Measurements from ENCODE around the gene GRK3.
"Not testable (repeated sequence)": the region's sequence is repeated elsewhere in the genome, so short reads cannot be mapped to it uniquely, and the experiment has no call there.

Gene GRK3

GRCh38 chr22:25564320-25564978 lies at the start of gene GRK3:
Gene GRK3, plus strand, starts transcription at chr22:25564675. Its CDS starts 366 bp downstream, at chr22:25565041.
- no peak for DNase-seq

DNA sequence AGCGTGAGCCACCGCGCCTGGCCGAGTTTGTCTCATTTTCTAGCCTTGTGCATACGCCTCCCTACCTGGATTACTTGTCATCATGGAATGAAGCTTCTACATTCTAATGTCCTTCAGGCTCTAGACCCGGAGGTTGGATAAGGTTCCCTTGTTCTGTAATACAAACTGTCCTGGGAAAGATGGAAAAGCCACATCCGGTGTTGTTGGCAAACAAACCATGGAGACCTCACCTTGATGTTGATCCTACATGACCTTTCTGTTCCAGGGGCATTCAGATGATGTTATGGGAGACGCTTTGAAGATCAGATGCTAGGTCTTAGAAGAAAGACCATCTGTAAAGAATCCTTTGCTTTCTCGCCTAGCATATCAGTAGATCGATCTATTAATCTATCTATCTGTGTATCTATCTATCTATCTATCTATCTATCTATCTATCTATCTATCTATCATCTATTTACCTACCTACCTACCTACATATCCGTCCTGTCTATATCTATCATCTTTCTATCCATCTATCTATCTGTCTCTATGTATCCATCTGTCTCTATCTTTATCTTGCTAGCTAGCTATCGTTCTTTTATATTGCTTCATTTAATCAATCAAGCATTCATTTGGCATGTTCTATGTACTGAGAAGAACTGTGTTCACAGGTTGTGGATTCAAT lies 46.3 kb upstream of the GRK3 start:
- DNase-seq = no peak

DNA sequence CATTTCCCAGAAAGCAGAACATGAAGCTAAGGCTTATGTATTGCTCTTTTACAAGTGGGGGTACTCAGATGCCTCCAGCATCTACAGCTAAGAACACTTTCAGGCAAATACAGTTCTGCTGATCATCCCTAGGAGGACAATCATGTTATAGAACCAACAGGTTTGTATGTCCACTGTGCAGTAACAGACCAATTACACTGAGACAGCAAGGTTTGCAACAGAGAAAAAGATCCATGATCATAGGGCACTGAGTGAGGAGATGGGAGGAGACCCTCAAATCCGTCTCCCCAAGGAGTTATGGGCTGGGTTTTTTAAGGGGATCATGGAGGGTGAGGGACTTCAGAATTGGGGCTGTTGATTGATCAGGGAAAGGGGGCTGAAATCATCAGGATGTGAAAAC lies 39.1 kb upstream of the GRK3 start:
- DNase-seq = no peak

GRCh38 chr22:25525804-25526584 lies 38.5 kb upstream of the GRK3 start:
- not testable (repeated sequence) for DNase-seq

- not testable (repeated sequence) for DNase-seq
Measured at GRCh38 chr22:25527016-25527415, 37.5 kb upstream of the GRK3 start.

- not testable (repeated sequence) for DNase-seq
Measured at GRCh38 chr22:25528068-25528467, 36.4 kb upstream of the GRK3 start.

- DNase-seq = not testable (repeated sequence)
Measured at GRCh38 chr22:25529059-25529458, 35.4 kb upstream of the GRK3 start.

DNA sequence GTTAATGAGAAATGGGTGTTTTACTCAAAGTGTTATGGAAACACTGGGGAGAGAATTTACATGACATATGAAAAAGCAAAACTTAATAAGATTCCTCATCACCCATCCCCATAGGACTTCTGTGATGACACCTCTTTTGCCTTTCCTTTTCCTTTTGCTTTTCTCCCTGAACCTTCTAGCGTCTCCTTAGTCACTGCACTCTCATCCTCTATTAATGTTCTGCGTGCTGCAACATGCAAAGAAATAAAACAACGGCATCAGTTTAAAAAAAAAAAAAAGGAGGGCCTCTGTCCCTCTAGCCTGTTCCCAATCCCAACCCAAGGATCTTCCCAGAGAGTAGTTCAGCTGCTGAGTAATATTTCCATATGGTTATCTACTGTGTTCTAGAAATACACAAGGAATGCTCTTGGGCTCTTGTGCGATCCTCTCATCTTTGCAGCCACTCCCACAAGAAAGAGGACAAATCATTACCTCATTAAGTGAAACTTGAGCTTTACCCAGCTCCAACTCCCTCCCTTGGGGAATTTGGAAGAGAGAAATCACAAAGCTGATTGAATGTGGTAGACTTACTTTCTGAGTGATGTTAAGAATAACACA lies 34.8 kb upstream of the GRK3 start:
- DNase-seq = not testable (repeated sequence)

GRCh38 chr22:25531677-25532076 lies 32.8 kb upstream of the GRK3 start:
- not testable (repeated sequence) for DNase-seq

- DNase-seq = no peak
Measured at GRCh38 chr22:25534724-25535123, 29.8 kb upstream of the GRK3 start.

- no peak for DNase-seq
Measured at GRCh38 chr22:25536589-25536988, 27.9 kb upstream of the GRK3 start.

DNA sequence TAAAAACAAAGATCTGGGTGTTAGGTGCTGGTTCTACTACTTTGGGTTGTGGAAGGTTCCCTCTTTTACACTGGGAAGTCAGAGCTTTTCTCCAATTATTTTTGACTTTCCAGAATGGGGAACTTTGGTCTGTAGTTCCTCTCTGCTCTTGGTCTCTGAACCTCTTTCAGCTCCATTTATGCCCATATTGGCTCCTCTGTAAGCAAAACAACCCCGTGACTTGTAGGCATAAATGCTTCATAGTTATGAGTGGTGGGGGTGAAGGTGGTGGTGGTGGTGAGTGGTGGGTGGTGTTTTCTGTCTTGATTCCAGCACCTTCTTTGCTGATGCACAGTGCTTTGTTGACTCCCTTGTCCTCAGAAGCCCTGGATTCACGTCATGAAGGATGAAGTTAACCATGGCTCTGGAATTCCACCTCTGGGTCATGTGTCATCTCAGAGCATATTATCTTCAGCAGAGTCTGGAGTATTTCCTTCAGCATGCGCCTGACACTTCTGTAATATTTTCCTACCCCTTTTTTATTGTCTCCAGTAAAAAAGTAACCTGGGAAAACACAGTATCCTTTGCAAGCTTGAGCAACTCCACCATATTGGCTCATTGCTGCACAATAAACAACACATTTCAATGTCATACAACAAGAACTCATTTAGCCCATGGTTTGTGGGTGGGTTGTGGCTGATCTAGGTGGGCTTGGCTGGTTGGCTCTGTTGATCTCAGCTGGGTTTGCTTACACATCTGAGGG lies 24.1 kb upstream of the GRK3 start:
- DNase-seq = no peak

GRCh38 chr22:25540908-25541660 lies 23.4 kb upstream of the GRK3 start:
- no peak for DNase-seq

GRCh38 chr22:25542191-25542590 lies 22.3 kb upstream of the GRK3 start:
- no peak for DNase-seq

GRCh38 chr22:25542720-25543402 lies 21.6 kb upstream of the GRK3 start:
- DNase-seq = no peak

GRCh38 chr22:25545146-25545545 lies 19.3 kb upstream of the GRK3 start:
- no peak for DNase-seq

DNA sequence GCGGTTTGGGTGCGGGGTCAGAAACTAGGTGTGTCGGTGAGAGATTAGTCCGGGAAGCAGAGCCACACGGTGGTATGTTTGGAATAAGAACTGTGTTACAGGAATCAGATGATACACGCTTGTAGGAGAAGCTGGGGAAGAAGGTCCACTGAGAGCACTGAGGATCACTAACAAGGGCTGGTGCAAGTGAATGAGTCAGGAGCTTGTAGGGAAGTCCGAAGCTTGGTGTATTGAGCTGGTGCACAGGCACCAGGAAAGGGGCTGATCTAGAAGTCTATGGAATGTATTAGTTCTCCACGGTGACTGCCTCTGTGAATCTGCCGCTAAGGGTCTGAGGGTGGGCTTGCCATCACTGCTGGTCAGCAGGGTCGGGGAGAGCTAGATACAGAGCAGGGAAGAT lies 18.8 kb upstream of the GRK3 start:
- no peak for DNase-seq

GRCh38 chr22:25546242-25546641 lies 18.2 kb upstream of the GRK3 start:
- no peak for DNase-seq

DNA sequence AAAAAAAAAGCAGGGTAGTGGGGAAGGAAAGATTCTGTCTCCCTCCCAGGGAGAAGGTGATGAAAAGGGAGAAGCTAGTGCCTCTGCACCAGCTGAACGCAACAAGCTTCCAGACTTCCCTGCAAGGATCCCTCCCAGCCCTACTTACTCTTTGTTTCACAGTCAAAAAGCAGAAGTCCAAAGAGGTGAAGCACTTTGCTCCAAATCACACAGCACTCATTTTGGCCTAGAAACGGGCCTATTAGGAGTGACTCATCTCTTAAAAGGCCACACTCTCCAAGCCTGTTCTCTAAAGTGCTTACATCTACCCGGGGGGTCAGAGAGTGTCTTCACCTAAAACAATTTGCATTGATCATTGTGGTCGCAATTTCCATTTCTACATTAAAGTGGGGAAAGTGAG lies 17.7 kb upstream of the GRK3 start:
- no peak for DNase-seq

DNA sequence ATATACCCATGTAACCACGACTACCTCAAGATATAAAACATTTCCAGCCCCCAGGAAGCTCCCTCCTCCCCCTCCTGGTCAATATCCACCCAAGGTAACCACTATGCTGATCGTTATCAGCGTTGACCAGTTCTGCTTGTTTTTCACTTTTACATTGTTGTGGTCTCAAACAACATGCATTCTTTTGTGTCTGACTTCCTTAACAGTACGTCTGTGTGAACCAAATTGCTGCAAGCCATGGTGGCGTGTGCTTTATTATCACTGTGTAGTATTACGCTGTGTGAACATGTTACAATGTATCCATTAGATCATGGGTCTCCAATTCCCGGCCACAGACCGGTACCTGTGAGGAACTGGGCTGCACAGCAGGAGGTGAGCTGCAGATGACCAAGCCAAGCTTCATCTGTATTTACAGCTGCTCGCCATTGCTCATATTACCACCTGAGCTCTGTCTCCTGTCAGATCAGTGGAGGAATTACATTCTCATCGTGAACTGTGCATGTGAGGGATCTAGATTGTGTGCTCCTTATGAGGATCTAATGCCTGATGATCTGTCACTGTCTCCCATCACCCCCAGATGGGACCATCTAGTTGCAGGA lies 15.5 kb upstream of the GRK3 start:
- DNase-seq = no peak

DNA sequence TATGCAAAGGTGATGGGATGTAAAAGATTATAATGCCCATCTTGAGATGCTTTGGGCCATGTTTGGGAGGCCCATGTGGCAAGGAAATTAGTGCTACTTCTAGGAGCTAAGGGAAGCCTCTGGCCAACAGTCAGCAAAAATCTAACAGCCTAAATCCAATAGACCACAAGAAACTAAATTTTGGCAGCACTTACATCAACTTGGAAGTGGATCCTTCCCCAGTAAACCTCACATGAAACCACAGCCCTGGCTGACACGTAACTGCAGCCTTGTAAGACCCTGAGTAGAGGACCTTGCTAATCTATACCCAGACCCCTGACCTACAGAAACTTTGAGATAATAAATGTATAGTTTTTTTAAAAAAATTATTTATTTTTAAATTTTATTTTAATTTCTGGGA lies 13.1 kb upstream of the GRK3 start:
- no peak for DNase-seq
